ENCODE results near the gene IL15. TPM values are rescaled to one million over a fixed set of nuclear protein-coding genes. Genes with fewer than 3 reads are reported as not detected.

Gene IL15
- total and polyA plus RNA-seq, 2 experiments from 2014 or later = 2.3 to 3.7 TPM

DNA sequence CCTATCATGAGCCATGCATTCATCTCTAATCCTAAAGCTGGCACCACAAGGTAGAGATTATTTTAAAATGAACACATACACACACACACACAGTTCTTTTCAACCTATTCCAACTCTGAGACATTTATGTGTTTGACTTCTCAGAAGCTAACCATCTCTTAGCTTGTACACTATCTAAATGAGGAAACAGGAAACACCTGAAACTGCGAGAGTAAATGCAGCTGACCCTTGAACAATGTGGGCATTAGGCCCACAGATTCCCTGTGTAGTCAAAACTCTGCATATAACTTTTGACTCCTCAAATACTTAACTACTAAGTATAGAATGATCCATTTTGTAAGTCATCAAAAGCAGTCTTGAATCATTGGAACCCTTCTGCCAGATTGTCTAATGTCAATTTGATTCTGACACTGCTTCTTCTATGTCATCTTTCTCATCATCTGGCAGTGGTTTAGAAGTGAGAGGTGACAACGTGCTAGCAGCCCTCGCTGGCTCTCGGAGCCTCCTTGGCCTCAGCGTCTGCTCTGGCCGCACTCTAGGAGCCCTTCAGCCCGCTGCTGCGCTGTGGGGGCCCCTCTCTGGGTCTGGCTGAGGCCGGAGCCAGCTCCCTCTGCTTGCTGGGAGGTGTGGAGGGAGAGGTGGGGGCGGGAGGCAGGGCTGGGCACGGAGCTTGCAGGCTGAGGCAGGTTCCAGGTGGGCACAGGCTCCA, 21.4 kb upstream of the IL15 start:
- Histone ChIP-seq H3K27ac (ENCODE audit: low read depth) (no peak overlapping the region), H3K9me2 (ENCODE audit: insufficient read depth) (no peaks in the 10 kb centered on the region), H3K27me3 (ENCODE audit: insufficient read depth) (no peaks in the 10 kb centered on the region), H3F3A (replicated peaks; ENCODE audit: low read depth) (no peaks in the 10 kb centered on the region), H4K20me1 (replicated peaks; ENCODE audit: insufficient read depth) (no peaks in the 10 kb centered on the region), H3K4me3 (no peak overlapping the region), H3K4me2 (no peak overlapping the region), H3K4me1 (ENCODE audit: insufficient read depth) (no peaks in the 10 kb centered on the region), H3K36me3 (ENCODE audit: insufficient read depth) (no peaks in the 10 kb centered on the region), H2AFZ (no peak overlapping the region), H3K79me2 (replicated peaks; ENCODE audit: insufficient read depth) (no peaks in the 10 kb centered on the region)
- Mint-ChIP-seq H3K4me3 (no peak overlapping the region), H3K36me3 (ENCODE audit: low read depth) (peaks cover 5% of the 10 kb centered on the region; the same call in 2 of the 3 replicates), H3K27ac (no peak overlapping the region), H3K9me3 (peaks cover 5% of the 10 kb centered on the region; the same call in 2 of the 3 replicates), H3K4me1 (no peaks in the 10 kb centered on the region), H3K27me3 (ENCODE audit: insufficient read depth, low read depth, poor library complexity) (no peaks in the 10 kb centered on the region)
- TF ChIP-seq NANOG (IDR thresholded peaks at IDR 0.05; ENCODE audit: borderline replicate concordance) = no peak
- TF ChIP-seq EZH2 (IDR thresholded peaks at IDR 0.05; ENCODE audit: low read depth, unreplicated experiment) = no peak
- no peak for TF ChIP-seq ZNF114 (CRISPR knock-in tag; IDR thresholded peaks at IDR 0.05)
- TF ChIP-seq ZNF331 (CRISPR knock-in tag; IDR thresholded peaks at IDR 0.05; ENCODE audit: low read depth) = no peak
- TF ChIP-seq, protein P1, sequence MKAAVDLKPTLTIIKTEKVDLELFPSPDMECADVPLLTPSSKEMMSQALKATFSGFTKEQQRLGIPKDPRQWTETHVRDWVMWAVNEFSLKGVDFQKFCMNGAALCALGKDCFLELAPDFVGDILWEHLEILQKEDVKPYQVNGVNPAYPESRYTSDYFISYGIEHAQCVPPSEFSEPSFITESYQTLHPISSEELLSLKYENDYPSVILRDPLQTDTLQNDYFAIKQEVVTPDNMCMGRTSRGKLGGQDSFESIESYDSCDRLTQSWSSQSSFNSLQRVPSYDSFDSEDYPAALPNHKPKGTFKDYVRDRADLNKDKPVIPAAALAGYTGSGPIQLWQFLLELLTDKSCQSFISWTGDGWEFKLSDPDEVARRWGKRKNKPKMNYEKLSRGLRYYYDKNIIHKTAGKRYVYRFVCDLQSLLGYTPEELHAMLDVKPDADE (IDR thresholded peaks at IDR 0.05) = no peak
- TF ChIP-seq JUNB (IDR thresholded peaks at IDR 0.05; ENCODE audit: unreplicated experiment) = no peak
- TF ChIP-seq EZH2phosphoT487 (IDR thresholded peaks at IDR 0.05; ENCODE audit: unreplicated experiment) = no peak
- TF ChIP-seq STAT1 (IDR thresholded peaks at IDR 0.05; ENCODE audit: unreplicated experiment) = no peak
- TF ChIP-seq ZNF462 (CRISPR knock-in tag; IDR thresholded peaks at IDR 0.05) = no peak
- no peak for TF ChIP-seq CTCF (conservative IDR thresholded peaks at IDR 0.05; ENCODE audit: low read depth in 2 of 2)
- TF ChIP-seq CREB1 (CRISPR knock-in tag; IDR thresholded peaks at IDR 0.05; ENCODE audit: low read depth) = no peak
- TF ChIP-seq POLR2AphosphoS5 (IDR thresholded peaks at IDR 0.05; ENCODE audit: low read depth) = no peak
- TF ChIP-seq, protein P2, sequence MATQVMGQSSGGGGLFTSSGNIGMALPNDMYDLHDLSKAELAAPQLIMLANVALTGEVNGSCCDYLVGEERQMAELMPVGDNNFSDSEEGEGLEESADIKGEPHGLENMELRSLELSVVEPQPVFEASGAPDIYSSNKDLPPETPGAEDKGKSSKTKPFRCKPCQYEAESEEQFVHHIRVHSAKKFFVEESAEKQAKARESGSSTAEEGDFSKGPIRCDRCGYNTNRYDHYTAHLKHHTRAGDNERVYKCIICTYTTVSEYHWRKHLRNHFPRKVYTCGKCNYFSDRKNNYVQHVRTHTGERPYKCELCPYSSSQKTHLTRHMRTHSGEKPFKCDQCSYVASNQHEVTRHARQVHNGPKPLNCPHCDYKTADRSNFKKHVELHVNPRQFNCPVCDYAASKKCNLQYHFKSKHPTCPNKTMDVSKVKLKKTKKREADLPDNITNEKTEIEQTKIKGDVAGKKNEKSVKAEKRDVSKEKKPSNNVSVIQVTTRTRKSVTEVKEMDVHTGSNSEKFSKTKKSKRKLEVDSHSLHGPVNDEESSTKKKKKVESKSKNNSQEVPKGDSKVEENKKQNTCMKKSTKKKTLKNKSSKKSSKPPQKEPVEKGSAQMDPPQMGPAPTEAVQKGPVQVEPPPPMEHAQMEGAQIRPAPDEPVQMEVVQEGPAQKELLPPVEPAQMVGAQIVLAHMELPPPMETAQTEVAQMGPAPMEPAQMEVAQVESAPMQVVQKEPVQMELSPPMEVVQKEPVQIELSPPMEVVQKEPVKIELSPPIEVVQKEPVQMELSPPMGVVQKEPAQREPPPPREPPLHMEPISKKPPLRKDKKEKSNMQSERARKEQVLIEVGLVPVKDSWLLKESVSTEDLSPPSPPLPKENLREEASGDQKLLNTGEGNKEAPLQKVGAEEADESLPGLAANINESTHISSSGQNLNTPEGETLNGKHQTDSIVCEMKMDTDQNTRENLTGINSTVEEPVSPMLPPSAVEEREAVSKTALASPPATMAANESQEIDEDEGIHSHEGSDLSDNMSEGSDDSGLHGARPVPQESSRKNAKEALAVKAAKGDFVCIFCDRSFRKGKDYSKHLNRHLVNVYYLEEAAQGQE (IDR thresholded peaks at IDR 0.05; ENCODE audit: unreplicated experiment) = no peak
- DNase-seq (ENCODE audit: low spot score) (no peak), ATAC-seq (no peak)
